HG02938 (cell line): ENCODE measurements around the gene TMC8.

ENCODE experiments used
- ATAC-seq: cut with Tn5 transposase; IDR thresholded peaks from one replicate; pipeline ENCODE4 v1.9.1; 2021; ENCODE audit warnings: mild to moderate bottlenecking, moderate library complexity; ENCODE audit not compliant: unreplicated experiment

TMC8 gene

GRCh38 chr17:78122216-78122930, 8.2 kb upstream of the TMC8 start:
- no peak for ATAC-seq

- no peak for ATAC-seq
Observed at GRCh38 chr17:78122931-78123249, 7.7 kb upstream of the TMC8 start.

GRCh38 chr17:78123258-78123929, 7.2 kb upstream of the TMC8 start:
- no peak for ATAC-seq

GRCh38 chr17:78124081-78124835, 6.3 kb upstream of the TMC8 start:
- ATAC-seq, result no peak

- no peak for ATAC-seq
Observed at GRCh38 chr17:78124836-78125137, 5.8 kb upstream of the TMC8 start.

- ATAC-seq, result no peak
Observed at GRCh38 chr17:78125138-78125913, 5.2 kb upstream of the TMC8 start.

- ATAC-seq, result no peak
Observed at GRCh38 chr17:78125976-78126894, 4.3 kb upstream of the TMC8 start.

GRCh38 chr17:78126895-78127238, 3.7 kb upstream of the TMC8 start:
- no peak for ATAC-seq

- no peak for ATAC-seq
Observed at GRCh38 chr17:78127239-78127887, 3.2 kb upstream of the TMC8 start.

GRCh38 chr17:78127888-78128550, 2.6 kb upstream of the TMC8 start:
- ATAC-seq, result no peak

GRCh38 chr17:78128551-78129350, 1.8 kb upstream of the TMC8 start, which contains the start of gene TMC6:
TSS of gene TMC6 (minus strand) at chr17:78128755. CDS start at chr17:78126832, 1,923 bp downstream.
- no peak for ATAC-seq

GRCh38 chr17:78129351-78130089, 1.1 kb upstream of the TMC8 start:
- no peak for ATAC-seq

- ATAC-seq, result no peak
Observed at GRCh38 chr17:78130090-78130436, 508 bp upstream of the TMC8 start.

- ATAC-seq, result no peak
Observed at GRCh38 chr17:78131172-78132083, 857 bp downstream of the TMC8 start.

- no peak for ATAC-seq
Observed at GRCh38 chr17:78132084-78132676, 1.6 kb downstream of the TMC8 start.

GRCh38 chr17:78132767-78133178, 2.2 kb downstream of the TMC8 start:
- no peak for ATAC-seq
